ENCODE data around the gene RCSD1.

RCSD1 gene

DNA sequence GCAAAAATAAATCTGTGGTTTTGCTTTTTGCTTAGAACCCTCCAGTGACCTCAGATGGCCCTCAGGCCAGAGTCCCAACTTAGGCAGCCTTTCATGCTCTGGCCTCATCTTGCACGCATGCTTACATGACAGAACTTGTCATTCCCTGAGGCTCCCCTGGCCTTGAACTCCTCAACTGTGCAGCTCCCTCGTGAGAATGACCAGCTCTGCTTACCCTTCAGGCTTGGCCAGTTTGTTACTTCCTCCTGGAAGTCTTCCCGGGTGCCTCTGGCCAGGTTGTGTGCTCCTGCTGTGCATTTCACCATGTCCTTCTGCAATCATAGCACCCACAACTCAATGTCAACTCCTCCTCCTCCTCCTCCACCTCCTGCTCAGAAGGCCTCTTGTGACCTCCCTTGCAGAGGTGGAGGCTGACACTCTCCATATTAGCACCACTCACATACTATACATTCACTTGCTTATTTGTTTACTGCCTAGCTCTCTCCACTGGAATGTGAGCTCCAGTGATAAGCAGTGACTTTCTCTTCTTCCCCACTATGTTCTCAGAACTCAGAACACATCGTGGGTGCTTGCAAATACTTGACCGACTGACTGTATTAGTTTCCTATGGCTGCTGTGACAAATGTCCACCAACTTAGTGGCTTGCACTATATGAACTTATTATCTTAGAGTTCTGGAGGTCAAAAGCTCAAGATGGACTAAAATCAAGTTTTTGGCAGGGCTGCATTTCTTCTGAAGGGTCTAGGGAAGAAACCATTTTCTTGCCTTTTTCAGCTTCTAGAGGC lies 41.9 kb downstream of the RCSD1 start:
- no peak for DNase-seq

DNA sequence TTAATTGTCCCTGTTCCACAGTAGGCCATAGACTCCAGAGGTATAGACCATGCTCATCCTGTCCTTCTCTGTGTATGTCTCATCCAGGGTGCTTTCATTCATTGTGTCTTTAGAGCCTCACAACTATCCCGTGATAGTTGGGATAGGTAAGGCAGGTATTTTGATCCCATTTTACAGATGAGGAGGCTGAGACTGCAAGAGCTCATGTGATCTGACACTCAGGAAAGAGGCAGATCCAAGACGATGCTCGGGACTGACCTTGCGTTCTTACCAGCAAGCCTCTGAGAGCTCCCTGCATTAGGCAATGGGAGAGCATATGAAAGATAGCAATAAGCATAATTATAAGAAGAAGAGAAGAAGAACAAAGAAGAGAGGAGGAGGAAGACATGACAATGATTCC lies 42.8 kb downstream of the RCSD1 start:
- no peak for DNase-seq

DNA sequence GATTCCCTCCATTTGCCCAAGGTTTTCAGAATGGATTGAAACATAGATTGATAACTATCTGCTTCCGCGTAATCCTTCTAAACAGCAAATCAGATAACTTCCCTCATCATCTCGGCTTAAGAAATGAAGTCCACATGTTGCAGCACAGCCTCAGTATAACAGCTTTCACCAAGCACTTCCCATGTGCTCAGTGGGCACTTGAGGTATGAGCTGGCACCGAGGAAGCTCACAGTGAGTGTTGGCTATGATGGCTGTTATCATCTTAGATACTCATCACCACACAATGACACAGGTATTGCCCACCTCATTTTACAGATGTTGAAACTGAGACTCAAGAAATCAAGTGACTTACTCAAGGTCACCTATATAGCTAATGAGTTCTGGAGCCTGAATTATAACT lies 43.2 kb downstream of the RCSD1 start:
- no peak for DNase-seq

DNA sequence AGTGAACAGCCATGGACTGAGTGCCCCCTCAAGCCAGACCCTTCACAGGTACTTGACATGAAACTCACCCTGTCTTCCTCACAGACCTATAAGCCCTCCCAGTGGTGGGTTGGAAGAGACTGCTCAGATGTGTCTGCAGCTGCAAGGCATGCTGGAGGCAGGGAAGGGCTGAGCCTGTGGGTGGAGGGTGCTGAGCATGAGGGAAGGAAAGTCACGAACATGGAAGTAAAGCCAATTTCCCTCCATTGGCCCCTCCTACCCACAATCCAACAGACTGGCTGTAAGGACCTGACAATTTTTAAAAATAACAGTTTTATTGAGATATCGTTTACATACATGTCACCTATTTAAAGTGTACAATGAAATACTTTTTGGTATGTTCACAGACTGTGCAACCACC lies 44.1 kb downstream of the RCSD1 start:
- DNase-seq, result no peak

DNA sequence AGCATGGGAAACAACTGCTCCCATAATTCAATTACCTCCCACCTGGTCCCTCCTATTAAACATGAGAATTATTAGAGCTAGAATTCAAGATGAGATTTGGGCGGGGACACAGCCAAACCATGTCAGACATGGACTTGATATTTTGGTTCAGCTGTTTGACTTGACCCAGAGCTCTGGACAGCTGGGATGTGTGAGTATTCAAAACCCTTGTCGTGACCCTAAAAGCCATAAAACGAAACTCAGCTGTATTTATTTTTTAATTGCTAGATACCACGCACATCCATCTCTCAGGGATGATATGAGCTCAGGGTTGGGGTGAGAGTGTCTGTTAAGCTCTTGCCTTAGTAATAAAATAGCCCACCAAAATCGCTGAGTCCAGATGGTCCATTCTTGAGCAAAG lies 45.4 kb downstream of the RCSD1 start:
- no peak for DNase-seq

DNA sequence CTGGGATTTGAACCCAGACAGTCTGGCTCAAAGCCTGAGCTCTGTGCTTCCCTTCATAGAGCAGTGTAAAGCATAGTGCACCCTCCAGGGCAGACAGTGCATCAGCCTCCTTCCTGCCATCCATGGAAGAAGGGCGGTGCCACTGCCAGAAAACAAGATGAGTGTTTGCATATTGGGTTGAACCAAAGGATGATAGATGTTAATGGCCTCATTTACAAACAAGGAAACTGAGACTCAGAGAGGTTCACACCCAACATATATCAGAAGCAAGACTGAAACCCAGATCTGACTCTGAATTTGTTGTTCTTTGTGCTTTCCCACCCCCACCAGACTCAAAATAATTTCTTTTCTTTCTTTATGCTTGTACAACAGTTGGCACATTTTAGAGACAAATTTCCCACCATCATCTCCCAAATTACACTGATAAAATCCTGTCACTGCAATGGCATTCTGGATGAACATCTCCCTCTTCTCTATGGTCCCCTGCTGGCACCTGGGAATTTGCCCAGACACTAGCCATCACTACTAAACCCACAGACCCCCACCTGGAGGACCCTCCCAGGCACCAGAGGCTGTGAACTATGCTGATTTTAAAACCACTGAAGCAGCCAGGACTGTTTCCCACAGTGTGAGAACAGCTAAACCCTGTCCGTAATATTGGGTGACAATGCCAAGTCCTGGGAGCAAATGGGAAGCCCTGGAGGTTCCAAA lies 46.3 kb downstream of the RCSD1 start:
- no peak for DNase-seq

DNA sequence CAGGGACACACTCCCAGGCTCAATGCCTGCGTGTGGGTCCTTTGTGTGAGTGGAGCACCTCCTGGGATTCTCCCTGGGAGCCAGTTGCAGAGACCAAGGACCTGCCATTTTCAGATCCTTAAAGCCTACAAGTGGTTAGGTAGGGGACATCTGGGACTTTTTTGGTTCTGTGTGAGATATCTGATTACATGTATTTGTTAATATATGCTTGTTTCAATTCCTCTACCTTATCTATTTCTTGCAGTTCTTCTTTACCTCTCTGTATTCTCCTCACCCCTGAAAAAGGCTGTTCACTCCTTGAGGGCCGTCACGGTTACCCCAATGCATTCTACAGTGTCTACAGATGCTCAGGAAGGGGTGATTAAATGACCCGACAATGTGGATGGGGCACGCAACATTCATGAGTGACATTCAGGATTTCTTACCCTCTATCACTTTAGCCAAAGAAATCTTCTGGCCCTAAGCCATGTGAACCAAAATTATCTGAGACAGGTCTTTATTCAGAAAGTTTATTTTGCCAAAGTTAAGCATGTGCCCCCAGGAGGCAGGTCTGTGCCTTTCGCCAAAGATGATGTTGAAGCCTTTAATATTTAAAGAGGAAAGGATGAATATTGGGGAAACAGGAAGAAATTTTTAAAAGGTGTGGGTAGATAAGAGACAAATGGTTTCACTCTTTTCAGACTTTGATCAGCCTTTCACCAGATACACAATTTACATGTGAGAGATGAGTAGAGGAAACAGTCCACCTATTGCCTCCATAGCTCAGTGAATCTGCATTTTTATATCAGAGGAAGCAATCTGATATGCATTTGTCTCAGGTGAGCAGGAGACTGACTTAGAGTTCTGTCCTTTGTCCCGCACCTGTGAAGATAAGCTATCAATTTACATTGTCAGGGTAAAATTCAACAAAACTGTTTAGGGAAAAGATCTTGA lies 47.1 kb downstream of the RCSD1 start:
- no peak for DNase-seq

DNA sequence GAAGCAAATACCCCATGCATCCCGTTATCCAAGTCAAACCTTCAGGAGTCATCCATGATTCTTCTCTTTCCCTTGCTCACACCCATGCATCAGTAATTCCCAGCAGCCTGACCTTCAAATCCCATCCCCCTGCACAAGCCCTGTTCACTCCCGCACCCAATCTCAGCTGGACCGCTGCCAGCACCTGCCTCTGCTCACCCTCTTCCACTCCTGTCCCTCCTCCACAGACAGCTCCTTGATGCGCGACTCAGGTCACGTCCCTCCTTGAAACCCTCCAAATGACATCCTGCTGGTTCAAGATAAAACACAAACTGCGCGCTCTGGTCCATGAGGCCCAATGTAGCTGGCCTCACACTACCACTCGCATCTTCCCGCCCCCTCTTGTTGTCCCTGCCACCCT lies 48.4 kb downstream of the RCSD1 start:
- DNase-seq, result no peak

DNA sequence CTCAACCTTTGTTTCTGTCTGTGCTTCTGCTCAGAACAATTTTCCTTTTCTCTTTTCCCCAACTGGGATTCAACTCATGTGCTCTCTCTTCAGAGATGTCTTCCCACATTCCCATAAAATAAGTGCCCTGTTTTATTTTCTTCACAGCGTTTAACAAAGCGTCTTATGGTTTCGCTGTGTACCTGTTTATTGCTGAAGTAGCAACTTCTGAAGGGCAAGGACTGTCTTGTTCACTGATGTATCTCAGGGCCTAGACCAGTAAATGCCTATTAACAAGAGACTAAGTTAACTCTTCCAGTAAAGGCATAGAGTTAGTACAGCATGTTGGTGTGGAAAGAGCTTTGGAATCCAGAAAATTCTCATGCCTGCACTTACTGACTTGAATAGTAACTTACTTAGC lies 48.8 kb downstream of the RCSD1 start:
- no peak for DNase-seq

DNA sequence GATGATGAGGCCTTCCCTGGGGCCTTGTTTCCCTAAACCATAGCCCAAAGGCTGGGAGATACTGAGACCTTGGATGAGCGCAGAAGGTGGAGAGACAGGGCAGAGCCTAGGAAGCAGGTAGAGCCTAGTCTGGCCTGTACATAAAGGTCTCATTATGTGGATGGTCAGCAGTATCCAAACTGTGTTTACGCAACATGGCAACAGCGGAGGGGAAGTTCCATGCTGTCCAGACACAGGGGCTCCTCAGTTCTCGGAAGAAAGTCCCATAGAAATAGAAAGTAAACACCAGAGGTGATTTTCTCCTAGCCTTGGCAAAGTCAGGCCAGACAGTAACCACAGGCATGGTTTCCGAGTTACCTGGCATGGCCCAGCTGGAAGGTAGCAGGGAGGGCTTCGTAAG lies 49.7 kb downstream of the RCSD1 start:
- no peak for DNase-seq

DNA sequence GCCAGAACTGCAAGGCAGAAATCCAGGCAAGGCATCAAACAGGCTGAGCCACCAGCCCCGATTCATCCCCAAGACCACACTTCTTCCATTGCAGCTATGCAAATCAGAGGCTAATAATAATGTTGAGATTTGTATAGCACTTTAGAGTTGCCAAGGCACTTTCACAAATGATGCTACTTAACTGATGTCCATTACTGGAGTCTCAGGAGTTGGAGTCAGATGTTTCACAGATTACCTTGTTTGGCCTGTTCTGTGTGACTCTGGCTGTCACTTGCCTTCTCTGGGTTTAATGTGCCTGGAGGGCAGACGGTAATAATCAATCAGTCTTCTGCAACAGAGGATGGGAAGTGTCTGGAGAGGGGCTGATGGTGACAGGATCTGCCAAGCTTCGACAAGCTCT lies 51.0 kb downstream of the RCSD1 start:
- DNase-seq, result no peak

DNA sequence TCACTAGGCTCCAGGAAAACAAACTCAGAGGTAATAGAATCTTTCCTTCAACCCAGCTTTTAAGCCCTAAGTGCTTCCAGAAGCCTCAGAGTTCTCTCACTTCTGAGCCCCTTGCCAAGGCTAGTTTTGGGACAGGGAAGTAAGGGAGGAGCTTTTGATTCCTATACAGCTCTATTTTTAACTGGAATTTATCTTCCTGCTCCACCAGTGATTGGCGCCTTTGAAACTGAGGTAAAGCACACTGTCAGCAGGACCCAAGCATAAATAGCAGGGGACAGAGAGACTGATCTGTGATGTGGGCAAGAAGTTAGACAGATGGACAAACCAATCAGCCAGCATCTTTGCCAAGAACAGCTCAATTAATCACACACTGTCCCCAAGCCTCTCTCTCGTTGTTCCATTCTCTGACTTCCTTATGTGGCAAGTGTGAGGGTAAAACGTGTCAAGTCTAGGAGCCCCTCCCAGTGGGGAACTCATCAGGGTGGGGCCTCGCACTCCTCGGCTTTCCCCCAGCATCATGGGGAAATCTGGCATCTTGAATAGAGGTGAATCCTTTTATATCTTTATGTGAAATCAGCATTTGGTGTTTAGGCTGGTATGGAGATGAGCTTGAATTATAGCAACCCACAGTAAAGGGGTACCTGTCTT lies 51.5 kb downstream of the RCSD1 start:
- no peak for DNase-seq

DNA sequence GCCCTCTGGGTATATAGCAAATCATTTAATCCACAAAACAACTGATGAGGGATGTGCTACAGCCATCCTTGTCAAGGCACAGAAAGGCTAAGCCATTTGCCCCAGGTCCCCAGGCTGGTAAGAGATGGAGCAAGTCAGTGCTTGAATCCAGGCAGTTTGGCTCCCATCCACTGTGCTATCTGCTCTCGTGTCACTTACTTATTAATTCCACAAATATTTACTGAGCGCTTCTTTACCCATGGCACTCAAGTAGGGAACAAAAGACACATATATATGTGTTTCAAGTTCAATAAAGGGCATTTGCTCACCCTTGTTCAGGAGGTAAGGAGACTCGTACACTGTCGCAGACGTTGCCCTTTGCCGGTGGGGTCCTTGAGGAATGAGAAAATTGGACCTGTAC lies 53.2 kb downstream of the RCSD1 start:
- DNase-seq, result no peak

DNA sequence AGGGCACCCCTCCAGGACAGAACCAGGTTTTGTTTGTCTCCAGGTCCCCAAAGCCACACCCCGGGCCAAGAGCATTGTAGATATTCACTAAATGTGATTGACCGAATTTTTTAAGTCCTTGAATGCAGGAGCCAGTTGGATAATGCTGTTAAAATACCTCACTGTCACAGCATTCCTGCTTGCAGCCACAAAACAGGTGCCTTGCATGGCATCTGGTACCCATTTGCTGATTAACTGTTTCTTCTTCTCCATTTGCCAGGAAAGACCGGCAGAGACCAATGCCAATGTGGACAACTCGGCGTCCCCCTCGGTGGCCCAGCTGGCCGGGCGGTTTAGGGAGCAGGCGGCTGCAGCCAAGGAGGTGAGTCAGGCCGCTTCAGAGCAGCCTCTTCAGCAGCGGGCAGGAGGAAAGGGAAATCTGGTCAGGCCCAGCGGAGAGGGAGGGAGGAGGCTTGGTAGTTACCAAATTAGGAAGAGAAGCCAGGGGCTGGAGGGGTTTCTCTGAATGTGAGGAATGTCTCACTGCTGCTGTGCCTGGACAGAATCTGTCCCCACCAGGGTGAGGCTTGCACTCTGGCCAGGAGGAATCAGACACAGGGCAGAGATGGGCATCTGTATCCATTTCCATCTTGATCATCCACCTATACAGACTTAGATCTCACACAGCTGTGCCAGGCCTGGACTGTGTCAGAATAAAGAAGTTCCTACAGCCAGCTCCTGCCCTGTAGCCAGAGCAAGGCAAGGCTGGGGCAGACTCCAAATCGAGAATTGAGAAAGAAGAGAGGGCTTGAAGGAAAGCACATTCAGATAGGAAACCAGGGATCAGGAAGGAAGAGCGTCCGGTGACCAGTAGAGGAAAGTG lies 53.8 kb downstream of the RCSD1 start:
- DNase-seq, result no peak

DNA sequence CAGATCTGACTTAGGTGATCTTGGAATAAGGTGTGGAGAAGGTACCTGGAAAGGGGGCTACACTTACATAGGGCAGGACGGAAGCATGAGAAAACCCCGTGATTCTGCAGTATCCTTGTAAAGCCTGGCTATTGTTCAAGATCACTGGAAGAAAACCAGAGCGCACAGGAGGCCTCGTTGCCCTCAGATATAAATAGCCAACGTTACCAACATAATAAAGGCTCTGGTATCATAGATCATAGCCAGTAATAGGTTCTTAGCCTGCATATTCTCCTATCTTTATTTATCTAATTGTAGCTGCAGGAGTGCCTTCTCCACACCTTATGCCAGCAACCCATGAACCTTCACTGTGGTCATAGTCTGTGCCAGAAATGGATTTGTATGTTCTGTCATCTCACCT lies 55.8 kb downstream of the RCSD1 start:
- no peak for DNase-seq

DNA sequence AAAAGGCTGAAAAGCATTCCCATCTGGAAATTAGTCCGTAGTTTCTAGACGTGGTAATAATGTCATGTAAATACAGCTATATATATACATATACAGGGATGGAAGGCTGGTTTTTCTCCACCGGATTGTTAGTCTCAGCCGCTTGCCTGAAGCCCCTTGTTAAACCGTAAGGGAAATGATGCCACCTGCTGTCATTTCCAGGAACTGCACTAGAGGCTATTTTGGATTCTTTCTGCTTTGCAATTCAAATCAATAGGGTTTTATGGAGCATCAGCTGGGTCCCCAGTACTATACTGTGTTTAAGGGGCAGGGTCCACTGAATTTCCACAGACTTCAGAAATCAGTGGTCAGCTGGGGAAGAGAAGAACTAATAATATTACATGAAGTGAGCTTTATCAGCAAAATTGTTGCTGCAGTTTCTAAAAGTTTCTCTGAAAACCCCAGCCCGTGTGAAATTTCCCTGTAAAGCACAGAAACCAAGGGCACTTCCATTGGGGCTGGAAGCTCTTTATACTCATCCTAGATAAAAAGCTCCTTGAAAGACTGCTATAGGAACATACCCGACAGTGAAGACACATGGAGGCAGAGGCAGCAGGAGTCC lies 58.0 kb downstream of the RCSD1 start:
- peak; percentile 78 for DNase-seq

DNA sequence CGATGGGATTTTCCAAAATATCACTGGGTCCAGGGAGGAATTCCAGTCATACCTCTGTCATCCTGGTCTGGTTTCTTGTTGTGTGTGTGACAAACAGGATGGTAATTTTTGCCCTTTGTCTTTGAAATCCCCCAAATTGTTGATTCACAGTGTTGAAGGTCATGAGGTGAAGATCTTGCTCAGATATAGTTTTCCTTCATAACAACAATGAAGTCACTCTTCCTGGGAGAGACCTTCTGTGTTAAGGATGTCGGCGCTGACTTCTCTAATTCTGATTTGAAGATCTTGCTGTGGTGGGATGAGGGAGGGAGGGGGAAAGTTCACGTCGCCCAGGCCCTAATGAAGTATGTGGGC lies 59.5 kb downstream of the RCSD1 start:
- DNase-seq, result no peak

DNA sequence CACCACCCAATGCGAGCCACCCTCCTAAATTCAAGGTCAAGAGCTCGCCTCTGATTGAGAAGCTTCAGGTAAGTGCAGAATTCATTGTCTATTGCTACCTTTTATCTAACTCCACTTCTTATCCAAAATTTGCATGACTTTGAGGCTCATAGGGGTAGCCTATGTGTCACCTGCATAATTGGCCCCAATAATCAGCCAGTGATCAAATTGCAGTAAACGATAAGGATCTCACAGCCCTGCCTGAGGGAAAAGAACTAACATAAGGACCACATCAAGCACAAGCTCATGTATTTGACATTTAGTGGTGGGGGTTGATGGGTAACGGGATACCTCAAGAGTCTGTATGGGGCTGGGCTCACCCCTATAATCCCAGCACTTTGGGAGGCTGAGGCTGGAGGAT lies 60.0 kb downstream of the RCSD1 start:
- no peak for DNase-seq

DNA sequence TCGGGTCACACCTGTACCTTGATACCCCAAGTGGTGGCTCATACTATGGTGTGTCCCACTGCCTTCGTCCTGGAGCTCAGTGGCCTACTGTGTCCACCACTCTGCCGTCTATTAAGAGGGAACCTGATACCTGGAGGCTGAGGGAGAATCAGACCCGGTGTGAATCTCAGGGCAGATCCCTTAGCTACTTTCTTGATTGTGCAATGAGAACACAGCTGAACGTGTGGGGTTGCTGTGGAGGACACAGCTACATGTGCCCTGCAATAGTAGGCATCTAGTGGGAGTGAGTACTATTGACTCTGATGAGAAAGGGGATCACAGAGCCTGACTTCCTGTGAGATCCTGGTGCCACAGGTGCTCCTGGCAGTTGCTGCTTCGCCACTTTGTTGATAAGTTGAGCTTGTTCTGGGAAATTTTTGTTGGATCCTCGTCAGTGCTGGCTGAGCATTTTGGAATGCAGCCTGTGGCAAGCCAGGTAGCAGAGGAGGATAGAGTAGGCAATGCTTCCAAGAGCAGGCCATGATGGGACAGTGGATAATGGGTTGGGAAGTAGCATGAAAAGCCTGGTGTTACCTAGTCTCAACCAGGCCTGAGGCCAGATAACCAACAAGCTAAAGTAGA lies 63.5 kb downstream of the RCSD1 start:
- no peak for DNase-seq

DNA sequence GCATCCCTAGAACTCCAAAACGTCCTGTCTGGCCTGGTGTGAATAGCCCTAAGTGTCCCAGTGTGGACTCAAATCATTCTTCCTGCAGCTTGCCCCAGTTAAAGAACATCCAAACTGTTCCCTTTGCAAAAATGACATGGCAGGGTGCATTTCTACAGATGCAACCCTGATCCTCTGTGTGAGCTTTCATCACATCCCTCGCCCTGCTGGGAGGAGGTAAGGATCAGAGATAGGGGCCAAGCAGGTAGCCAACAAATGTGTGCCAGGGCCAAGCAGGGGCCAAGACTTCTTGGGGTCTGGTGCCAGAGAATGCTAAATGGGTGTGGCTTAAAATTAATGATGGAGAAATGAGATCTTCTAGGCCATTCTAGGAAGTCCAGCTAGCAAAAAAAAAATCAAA lies 64.7 kb downstream of the RCSD1 start:
- no peak for DNase-seq

DNA sequence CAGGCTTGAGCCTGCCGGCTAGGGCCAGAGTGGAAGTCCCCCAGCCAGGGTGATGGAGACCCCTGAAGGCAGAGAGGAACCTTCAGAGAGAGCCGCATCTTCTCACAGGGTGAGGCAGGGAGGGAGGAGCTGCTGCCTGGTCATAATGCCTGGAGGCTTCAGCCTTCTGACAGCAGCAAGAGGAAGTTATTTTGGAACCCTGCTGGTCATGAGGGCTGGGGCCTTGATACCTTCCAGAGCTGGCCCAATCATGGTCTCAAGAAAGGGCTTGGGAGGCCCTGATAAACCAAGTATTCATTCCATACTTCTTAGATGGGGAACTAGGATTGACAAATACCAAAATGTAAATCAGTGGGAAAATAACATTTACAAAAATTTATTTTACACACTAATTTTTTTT lies 65.1 kb downstream of the RCSD1 start:
- DNase-seq, result no peak
